ENCODE data around the gene GNAT1.

Gene GNAT1

DNA sequence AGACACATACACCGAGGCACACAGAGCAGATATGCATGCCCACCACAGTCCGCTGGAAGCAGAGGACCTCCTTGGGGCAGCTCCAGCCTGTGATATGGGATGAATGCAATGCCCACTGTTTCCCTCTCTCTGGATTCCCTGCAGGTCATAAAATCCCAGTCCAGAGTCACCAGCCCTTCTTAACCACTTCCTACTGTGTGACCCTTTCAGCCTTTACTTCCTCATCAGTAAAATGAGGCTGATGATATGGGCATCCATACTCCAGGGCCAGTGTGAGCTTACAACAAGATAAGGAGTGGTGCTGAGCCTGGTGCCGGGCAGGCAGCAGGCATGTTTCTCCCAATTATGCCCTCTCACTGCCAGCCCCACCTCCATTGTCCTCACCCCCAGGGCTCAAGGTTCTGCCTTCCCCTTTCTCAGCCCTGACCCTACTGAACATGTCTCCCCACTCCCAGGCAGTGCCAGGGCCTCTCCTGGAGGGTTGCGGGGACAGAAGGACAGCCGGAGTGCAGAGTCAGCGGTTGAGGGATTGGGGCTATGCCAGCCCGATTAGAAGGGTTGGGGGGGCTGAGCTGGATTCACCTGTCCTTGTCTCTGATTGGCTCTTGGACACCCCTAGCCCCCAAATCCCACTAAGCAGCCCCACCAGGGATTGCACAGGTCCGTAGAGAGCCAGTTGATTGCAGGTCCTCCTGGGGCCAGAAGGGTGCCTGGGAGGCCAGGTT lies at the start of gene GNAT1:
GNAT1 (plus strand) TSS at position 675 of the 725 bp plus-strand sequence. CDS start 116 bp downstream, outside the sequence.
- DNase-seq (ENCODE audit: low read depth in 3 of 3), result no peak

DNA sequence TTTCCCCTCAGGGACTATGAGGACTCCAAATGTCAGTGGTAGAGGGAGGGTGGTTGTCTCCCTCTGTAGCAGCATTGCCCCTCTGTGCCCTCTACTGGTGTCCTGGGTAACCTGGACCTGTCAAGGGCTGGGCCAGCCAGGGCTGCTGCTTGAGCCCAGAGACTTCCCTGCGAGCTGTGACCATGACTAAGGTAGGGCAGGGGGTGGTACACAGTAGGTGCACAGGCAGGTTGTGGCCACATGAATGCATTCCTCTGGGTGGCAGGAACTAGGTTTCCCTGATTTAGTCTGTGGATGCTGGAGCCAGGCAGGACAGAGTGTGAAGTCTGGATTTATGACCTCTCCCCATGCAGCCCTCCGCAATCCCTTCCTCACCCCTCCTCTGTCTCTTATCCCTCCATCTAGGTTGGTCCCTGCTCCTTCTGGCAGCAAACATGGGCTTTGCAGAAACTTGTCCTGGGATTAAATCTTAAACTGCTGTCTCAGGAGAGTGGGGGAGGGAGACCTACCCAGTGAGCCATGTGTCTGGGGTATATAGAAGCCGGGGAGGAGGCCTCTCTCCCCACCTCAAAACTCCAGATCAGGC lies 45.0 kb upstream of the GNAT1 start:
- DNase-seq (ENCODE audit: low read depth in 3 of 3), result no peak

- no peak for DNase-seq (ENCODE audit: low read depth in 3 of 3)
These were observed 44.4 kb upstream of the GNAT1 start for GRCh38 chr3:50147016-50147415.

DNA sequence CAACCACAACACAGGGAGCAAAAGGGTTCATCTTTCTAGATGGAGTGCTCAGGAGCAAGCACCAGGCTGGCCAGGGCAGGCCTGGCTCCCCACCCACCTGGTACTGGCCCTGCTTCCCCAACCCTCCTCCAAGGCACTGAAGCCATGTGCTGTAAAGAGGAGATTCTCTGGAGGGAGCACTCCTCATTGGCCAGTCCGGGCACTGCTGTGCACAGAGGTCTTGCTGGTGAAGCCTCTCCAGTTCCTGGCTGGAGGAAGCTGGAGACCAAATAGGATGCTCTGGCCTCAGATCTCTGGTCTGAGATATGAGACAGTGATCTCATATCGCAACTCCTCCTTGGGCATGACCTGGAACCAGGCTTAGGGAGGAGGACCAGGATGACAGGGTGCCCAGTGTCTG lies 44.0 kb upstream of the GNAT1 start:
- DNase-seq (ENCODE audit: low read depth in 3 of 3), result no peak

DNA sequence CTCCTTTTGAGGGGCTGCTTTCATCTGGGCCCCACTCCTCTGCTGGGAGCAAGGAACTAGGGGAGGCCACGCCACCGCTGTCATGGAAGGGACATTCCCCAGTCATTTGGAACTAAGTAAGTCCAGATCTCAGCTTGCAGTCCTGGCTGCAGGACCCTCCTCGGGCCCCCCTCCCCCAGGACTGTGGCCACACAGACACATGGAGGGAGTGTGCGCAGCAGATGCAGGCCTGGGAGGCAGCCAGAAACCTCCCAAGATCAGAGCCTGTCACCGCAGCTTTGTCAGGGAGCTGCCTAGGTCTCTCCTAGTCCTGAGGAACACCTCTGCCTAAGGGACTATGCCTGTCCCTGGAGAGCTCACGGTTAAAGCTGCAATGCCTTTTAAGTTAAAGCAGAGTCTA lies 43.5 kb upstream of the GNAT1 start:
- no peak for DNase-seq (ENCODE audit: low read depth in 3 of 3)

GRCh38 chr3:50150404-50150750 lies 41.0 kb upstream of the GNAT1 start:
- DNase-seq (ENCODE audit: low read depth in 3 of 3), result no peak

GRCh38 chr3:50150863-50151686 lies 40.3 kb upstream of the GNAT1 start:
- DNase-seq (ENCODE audit: low read depth in 3 of 3), result no peak

GRCh38 chr3:50151728-50152127 lies 39.7 kb upstream of the GNAT1 start:
- DNase-seq (ENCODE audit: low read depth in 3 of 3), result no peak

- DNase-seq (ENCODE audit: low read depth in 3 of 3), result no peak
These were observed 37.5 kb upstream of the GNAT1 start for GRCh38 chr3:50153782-50154475.

- no peak for DNase-seq (ENCODE audit: low read depth in 3 of 3)
These were observed 37.0 kb upstream of the GNAT1 start for GRCh38 chr3:50154476-50154839.

GRCh38 chr3:50154840-50155490 lies 36.4 kb upstream of the GNAT1 start, which contains the start of gene SEMA3F:
SEMA3F (plus strand) TSS chr3:50155324; CDS start chr3:50159623, 4,299 bp downstream.
- peak; percentile 13 to 59 (median 33) for DNase-seq (ENCODE audit: low read depth in 3 of 3)

DNA sequence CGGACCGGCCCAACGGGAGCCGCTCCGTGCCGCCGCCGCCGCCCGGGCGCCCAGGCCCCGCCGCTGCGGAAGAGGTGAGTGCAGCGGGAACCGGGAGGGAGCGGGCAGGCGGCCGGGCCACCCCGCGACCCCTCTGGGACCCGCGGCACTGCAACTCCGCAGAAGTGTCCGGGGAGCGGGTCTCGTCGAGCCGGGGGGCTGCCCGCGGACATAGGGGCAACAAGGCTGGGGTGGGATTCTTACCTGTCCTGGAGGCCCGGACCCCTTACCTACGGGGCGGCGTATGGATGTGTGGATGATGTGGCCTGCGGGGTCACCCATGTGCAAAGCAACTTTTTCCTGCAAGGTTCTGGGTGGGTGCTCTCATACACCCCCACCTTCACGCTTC lies 35.9 kb upstream of the GNAT1 start:
- DNase-seq (ENCODE audit: low read depth in 3 of 3), result no peak

DNA sequence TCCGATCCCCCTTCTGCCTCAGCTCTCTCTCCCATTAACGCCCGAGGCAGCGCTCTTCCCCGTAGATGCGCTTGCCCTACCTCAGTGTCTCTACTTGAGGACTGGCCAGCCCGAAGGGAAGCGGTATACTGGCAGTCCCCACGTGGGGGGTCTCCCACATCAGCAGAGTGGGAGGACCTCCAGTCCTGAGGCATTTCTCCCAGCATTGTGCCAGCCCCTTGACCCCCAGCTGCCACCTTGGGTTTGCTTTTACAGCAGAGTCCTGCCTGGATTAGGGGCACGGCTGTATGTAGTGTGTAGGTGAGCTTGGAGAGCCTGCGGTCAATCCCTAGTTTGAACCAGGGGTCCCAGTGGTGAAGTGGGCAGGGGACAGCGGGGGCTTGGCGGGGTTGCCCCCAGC lies 35.5 kb upstream of the GNAT1 start:
- no peak for DNase-seq (ENCODE audit: low read depth in 3 of 3)

- DNase-seq (ENCODE audit: low read depth in 3 of 3), result no peak
These were observed 34.6 kb upstream of the GNAT1 start for GRCh38 chr3:50156549-50157493.

GRCh38 chr3:50157827-50158529 lies 33.4 kb upstream of the GNAT1 start:
- DNase-seq (ENCODE audit: low read depth in 3 of 3), result no peak

GRCh38 chr3:50158530-50159146 lies 32.8 kb upstream of the GNAT1 start:
- no peak for DNase-seq (ENCODE audit: low read depth in 3 of 3)

DNA sequence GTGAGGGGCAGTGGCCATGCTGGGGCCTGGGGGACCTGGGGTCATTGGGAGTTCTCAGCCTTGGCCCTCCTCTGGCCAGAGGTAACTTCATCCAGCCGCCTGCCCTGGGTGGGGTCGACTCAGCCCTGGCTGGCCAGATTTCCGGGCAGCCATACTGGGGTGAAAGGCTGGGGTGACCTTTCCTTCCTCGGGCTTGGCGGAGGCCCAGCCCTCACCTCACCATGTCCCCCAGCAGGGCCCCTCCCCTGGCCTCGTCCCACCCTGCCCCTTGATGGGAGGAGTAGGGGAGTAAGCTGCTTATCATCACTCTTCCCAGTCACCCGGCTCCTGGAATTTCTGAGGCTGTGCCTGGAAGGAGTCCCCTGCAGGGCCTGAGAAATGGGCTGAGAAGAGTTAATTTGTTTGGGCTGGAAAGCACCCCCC lies 30.8 kb upstream of the GNAT1 start:
- DNase-seq (ENCODE audit: low read depth in 3 of 3), result no peak

GRCh38 chr3:50161320-50161719 lies 30.1 kb upstream of the GNAT1 start:
- DNase-seq (ENCODE audit: low read depth in 3 of 3), result no peak
